HG03457 (cell line): ENCODE measurements around the gene CBX1.
"Not testable (repeated sequence)": the region's sequence is repeated elsewhere in the genome, so short reads cannot be mapped to it uniquely, and the experiment has no call there.

Source experiments
- ATAC-seq: cut with Tn5 transposase; IDR thresholded peaks from one replicate; pipeline ENCODE4 v1.9.1; 2021; ENCODE audit warnings: moderate number of reproducible peaks; ENCODE audit not compliant: unreplicated experiment

CBX1 gene

GRCh38 chr17:48123776-48124388, 22.6 kb upstream of the CBX1 start:
- ATAC-seq = no peak

GRCh38 chr17:48123111-48123510, 21.8 kb upstream of the CBX1 start:
- no peak for ATAC-seq

- no peak for ATAC-seq
Observed at GRCh38 chr17:48122665-48123045, 21.4 kb upstream of the CBX1 start.

- ATAC-seq = no peak
Observed at GRCh38 chr17:48121923-48122664, 20.8 kb upstream of the CBX1 start.

- no peak for ATAC-seq
Observed at GRCh38 chr17:48113201-48113676, 12.0 kb upstream of the CBX1 start.

- no peak for ATAC-seq
Observed at GRCh38 chr17:48111937-48112241, 10.6 kb upstream of the CBX1 start.

GRCh38 chr17:48110761-48111160, 9.5 kb upstream of the CBX1 start:
- ATAC-seq = no peak

- peak; percentile 53 for ATAC-seq
Observed at GRCh38 chr17:48107137-48108055, 6.1 kb upstream of the CBX1 start, which contains the start of gene SNX11. SNX11 (plus strand) TSS chr17:48107766; CDS start chr17:48112044, 4,278 bp downstream.

GRCh38 chr17:48106802-48107136, 5.5 kb upstream of the CBX1 start:
- ATAC-seq = no peak

GRCh38 chr17:48104440-48104839, 3.2 kb upstream of the CBX1 start:
- no peak for ATAC-seq

- no peak for ATAC-seq
Observed at GRCh38 chr17:48102798-48103715, 1.8 kb upstream of the CBX1 start.

- no peak for ATAC-seq
Observed at GRCh38 chr17:48102043-48102750, 919 bp upstream of the CBX1 start.

- ATAC-seq = no peak
Observed at GRCh38 chr17:48100591-48101011, 677 bp downstream of the CBX1 start.

- no peak for ATAC-seq
Observed at GRCh38 chr17:48100160-48100559, 1.1 kb downstream of the CBX1 start.

- ATAC-seq = no peak
Observed at GRCh38 chr17:48095611-48096010, 5.7 kb downstream of the CBX1 start.

GRCh38 chr17:48093341-48094045, 7.8 kb downstream of the CBX1 start:
- no peak for ATAC-seq

- no peak for ATAC-seq
Observed at GRCh38 chr17:48084932-48085331, 16.3 kb downstream of the CBX1 start.

GRCh38 chr17:48081858-48082257, 19.4 kb downstream of the CBX1 start:
- ATAC-seq = no peak

GRCh38 chr17:48077152-48077551, 24.1 kb downstream of the CBX1 start:
- ATAC-seq = not testable (repeated sequence)
